GM12878 (cell line): ENCODE data around the gene ASAP2. TPM values are rescaled to one million over a fixed set of nuclear protein-coding genes. Genes with fewer than 3 reads are reported as not detected.

ENCODE experiments used
- ATAC-seq: fragments of 200-7000 bp; cut with Tn5 transposase; 3 replicates; pipeline ENCODE4 v1.9.1; 2020; ENCODE audit warnings: mild to moderate bottlenecking, moderate library complexity
- BruUV-seq: library from RNA; stranded (reverse); fragments of 400-500 nt; replicated peaks from 2 replicates; lab custom pipeline; 2021; lab: Mats Ljungman, UMichigan
- CTCF ChIA-PET: fragments of 300-600 bp; sonication (Branson Sonifier 250); formaldehyde crosslinking; extraction: SDS; loops from one replicate; lab custom pipeline; 2021; ENCODE audit warnings: inconsistent platforms; lab: Yijun Ruan, JAX
- POLR2A ChIA-PET: fragments of 350-600 bp; formaldehyde crosslinking; extraction: SDS; loops from one replicate; lab custom pipeline; 2021; ENCODE audit warnings: inconsistent platforms; lab: Charles Lee
- RAD21 ChIA-PET: fragments of 300-600 bp; sonication (Branson Sonifier 250); formaldehyde crosslinking; loops from one replicate; lab custom pipeline; 2023; ENCODE audit warnings: antibody characterized with exemption; ENCODE audit not compliant: unreplicated experiment; lab: Charles Lee
- SMC1A ChIA-PET: fragments of 300-600 bp; sonication (Branson Sonifier 250); formaldehyde crosslinking; loops from one replicate; lab custom pipeline; 2023; ENCODE audit not compliant: unreplicated experiment, uncharacterized antibody; lab: Charles Lee
- DNase-seq: peaks from one replicate; pipeline ENCODE4 v3.0.0-alpha.2; 2011; ENCODE audit warnings: low read depth, low spot score
- FAIRE-seq: peaks from 3 replicates; lab custom pipeline; 2011; peaks lifted over from hg19 to GRCh38; lab: Jason Lieb, UNC
- H2AFZ ChIP-seq: 2 replicates; pipeline ENCODE4 v1.6.0; 2011; ENCODE audit warnings: low read depth, low read length, control low read depth; ENCODE audit not compliant: control insufficient read depth
- H3K27ac ChIP-seq: 2 replicates; pipeline ENCODE4 v1.5.1; 2011; ENCODE audit warnings: control low read depth; ENCODE audit not compliant: control insufficient read depth, insufficient read depth
- H3K27me3 ChIP-seq, 2 experiments: replicated peaks in 1 of 2; 2 replicates each; pipeline versions ENCODE4 v1.6.0 to v1.6.1; 2011; ENCODE audit warnings: low read length in 1 of 2; ENCODE audit not compliant: control insufficient read depth in 2 of 2, insufficient read depth in 2 of 2
- H3K36me3 ChIP-seq, 2 experiments: 2 replicates each; pipeline ENCODE4 v1.5.1; 2011; ENCODE audit warnings: low read length in 1 of 2; ENCODE audit not compliant: control insufficient read depth in 2 of 2, insufficient read depth in 2 of 2
- H3K4me1 ChIP-seq: 2 replicates; pipeline ENCODE4 v1.6.1; 2011; ENCODE audit warnings: mild to moderate bottlenecking, low read length, moderate library complexity, mixed read lengths; ENCODE audit not compliant: control insufficient read depth, insufficient read depth
- H3K4me2 ChIP-seq: 2 replicates; pipeline ENCODE4 v1.6.0; 2011; ENCODE audit warnings: control low read depth; ENCODE audit not compliant: control insufficient read depth, insufficient read depth
- H3K4me3 ChIP-seq: fragments of 200-600 bp; sonication (generic); 2 replicates; pipeline ENCODE4 v1.5.1; 2016
- H3K79me2 ChIP-seq: 2 replicates; pipeline ENCODE4 v1.6.0; 2011; ENCODE audit warnings: low read length; ENCODE audit not compliant: control insufficient read depth, insufficient read depth
- H3K9ac ChIP-seq: 2 replicates; pipeline ENCODE4 v1.8.0; 2011; ENCODE audit warnings: low read length, control low read depth, mixed read lengths; ENCODE audit not compliant: control insufficient read depth, insufficient read depth
- H3K9me3 ChIP-seq: replicated peaks from 3 replicates; pipeline ENCODE4 v1.5.1; 2011; ENCODE audit warnings: mild to moderate bottlenecking, low read length; ENCODE audit not compliant: control insufficient read depth, insufficient read depth
- H4K20me1 ChIP-seq: 2 replicates; pipeline ENCODE4 v1.6.0; 2011; ENCODE audit not compliant: control insufficient read depth, insufficient read depth
- ATF7 ChIP-seq: fragments of 450-650 bp; IDR thresholded peaks from 2 replicates; pipeline ENCODE4 v1.6.1; 2016; ENCODE audit warnings: low read depth, mild to moderate bottlenecking
- BACH1 ChIP-seq: fragments of 450-650 bp; IDR thresholded peaks from 2 replicates; pipeline ENCODE4 v1.6.1; 2017; ENCODE audit warnings: mild to moderate bottlenecking, borderline replicate concordance
- BCL3 ChIP-seq: IDR thresholded peaks from 2 replicates; pipeline ENCODE4 v1.6.1; 2011; ENCODE audit warnings: borderline replicate concordance, low read depth, mild to moderate bottlenecking, moderate library complexity, low read length; ENCODE audit not compliant: insufficient read depth, poor library complexity, severe bottlenecking
- BCLAF1 ChIP-seq: fragments of 450-650 bp; IDR thresholded peaks from 2 replicates; pipeline ENCODE4 v1.6.1; 2017; ENCODE audit warnings: antibody characterized with exemption, mild to moderate bottlenecking, moderate library complexity
- CREM ChIP-seq: IDR thresholded peaks from 2 replicates; pipeline ENCODE4 v1.6.1; 2014; ENCODE audit warnings: antibody characterized with exemption, low read depth
- ELK1 ChIP-seq: IDR thresholded peaks from 2 replicates; pipeline ENCODE4 v1.6.1; 2012; ENCODE audit warnings: low read depth, low read length, improper control_type of control experiment
- HCFC1 ChIP-seq: fragments of 150-350 bp; IDR thresholded peaks from 2 replicates; pipeline ENCODE4 v1.6.1; 2014; ENCODE audit warnings: low read length
- IKZF2 ChIP-seq, 2 experiments: fragments of 450-650 bp; IDR thresholded peaks; 2 replicates each; pipeline ENCODE4 v1.6.1; 2017; ENCODE audit warnings: mild to moderate bottlenecking in 2 of 2, moderate library complexity in 2 of 2
- NBN ChIP-seq: fragments of 450-650 bp; IDR thresholded peaks from 2 replicates; pipeline ENCODE4 v1.6.1; 2016
- RCOR1 ChIP-seq: conservative IDR thresholded peaks from 2 replicates; pipeline ENCODE4 v1.6.1; 2012; ENCODE audit warnings: low read depth, low read length, improper control_type of control experiment
- SKIL ChIP-seq: fragments of 450-650 bp; IDR thresholded peaks from 2 replicates; pipeline ENCODE4 v1.6.1; 2017; ENCODE audit warnings: mild to moderate bottlenecking, low read depth, inconsistent platforms; ENCODE audit not compliant: poor library complexity, severe bottlenecking
- SMAD1 ChIP-seq: fragments of 450-650 bp; IDR thresholded peaks from 2 replicates; pipeline ENCODE4 v1.6.1; 2018; ENCODE audit warnings: mild to moderate bottlenecking, low read depth; ENCODE audit not compliant: partially characterized antibody
- SREBF1 ChIP-seq: IDR thresholded peaks from 2 replicates; pipeline ENCODE4 v1.6.1; 2012; ENCODE audit warnings: mild to moderate bottlenecking, low read length
- USF1 ChIP-seq: IDR thresholded peaks from 2 replicates; pipeline ENCODE4 v1.6.1; 2011; ENCODE audit warnings: borderline replicate concordance, low read depth, mild to moderate bottlenecking, moderate library complexity, mixed read lengths, low read length; ENCODE audit not compliant: insufficient read depth; ENCODE audit errors: extremely low read length
- WGBS: methylation state at CpG from one replicate; pipeline ENCODE4 v1.1.6; 2016; ENCODE audit warnings: low lambda C conversion rate; ENCODE audit not compliant: insufficient replicate concordance, insufficient coverage; ENCODE audit errors: missing lambda C conversion rate; 5-methylcytosine and 5-hydroxymethylcytosine counted together
- in situ Hi-C: fragments of 300-500 bp; cut with MboI; formaldehyde crosslinking; loops from 9 replicates; pipeline ENCODE4 v1.14.3; 2018; ENCODE audit warnings: mixed read lengths
- intact Hi-C: fragments of 100-400 bp; cut with micrococcal nuclease; formaldehyde crosslinking; loops from one replicate; pipeline ENCODE4 v1.14.2; 2022; ENCODE audit not compliant: unreplicated experiment
- polyA plus RNA-seq, 11 experiments: library from polyadenylated mRNA; depleted of rRNA in 4 of 11; unstranded in 6 of 11; stranded (reverse) in 5 of 11; fragments of >200 nt; fragmentation: Nextera tagmentation in 4 of 11; fragmentation: Illumina TruSeq in 1 of 11; extraction: Ambion mirVana in 4 of 11; extraction: Trizol in 1 of 11; gene quantifications; 1 replicate in 1 of 11; 2 replicates in 10 of 11; pipeline versions ENCODE4 v1.2.1 to v1.2.3, GENCODE V29; 2011 to 2016; ENCODE audit warnings: inconsistent platforms in 2 of 11, missing spikeins in 2 of 11, low read depth in 1 of 11
- total RNA-seq, 4 experiments: library from RNA; depleted of rRNA in 3 of 4; stranded (reverse); fragments of >200 nt in 3 of 4; fragmentation: Illumina TruSeq in 1 of 4; extraction: Trizol in 1 of 4; gene quantifications; 2 replicates each; pipeline versions ENCODE4 v1.2.1 to v1.2.3, GENCODE V29; 2013 to 2021

The ASAP2 gene
- total and polyA plus RNA-seq, 10 of the 15 experiments (the other 5 are each of a cell fraction or from before 2014, with no cell fraction given) = 0.05 to 0.27 (median 0.07) TPM; not detected in 4

- no peak for TF ChIP-seq SMAD1
- no peak for TF ChIP-seq SREBF1
- TF ChIP-seq USF1 = no peak
Observed at GRCh38 chr2:9445089-9445488, 238.5 kb downstream of the ASAP2 start (continued).

- ChIA-PET POLR2A (interaction anchor here (0.6 kb wide), 1 partner anchor 16 kb away, joined by 4 read pairs; no protein-coding TSS in a partner anchor), CTCF (no interaction called here)
- in situ Hi-C loops = no loop called here
- TF ChIP-seq NBN = no peak
- TF ChIP-seq CREM = no peak
- no peak for TF ChIP-seq BCL3
- no peak for TF ChIP-seq RCOR1
- no peak for TF ChIP-seq IKZF2 (IDR thresholded peaks at IDR 0.05)
- no peak for TF ChIP-seq ELK1
- TF ChIP-seq BACH1 = no peak
- TF ChIP-seq USF1 = no peak
- TF ChIP-seq ATF7 = no peak
- TF ChIP-seq HCFC1 = no peak
- TF ChIP-seq SKIL = no peak
- no peak for TF ChIP-seq BCLAF1
Observed at GRCh38 chr2:9451231-9451630, 244.6 kb downstream of the ASAP2 start.

More at GRCh38 chr2:9451231-9451630, 244.6 kb downstream of the ASAP2 start:
- FAIRE-seq (no peak), DNase-seq (no peak), ATAC-seq (no peak)
- intact Hi-C loops = no loop called here
- H3K36me3 ChIP-seq = peaks cover 0 to 13% of the 10 kb centered on the region in 2 experiments
- WGBS = 89% methylated on average over 1 of the region's 1 CpG
- H3K4me1 ChIP-seq = no peaks in the 10 kb centered on the region
- no peak overlapping the region for H3K9ac ChIP-seq
- no peaks in the 10 kb centered on the region for H3K9me3 ChIP-seq
- H3K27ac ChIP-seq = no peak overlapping the region
- H3K79me2 ChIP-seq = no peaks in the 10 kb centered on the region
- BruUV-seq = no TSS peak
- H3K27me3 ChIP-seq = no peaks in the 10 kb centered on the region
- RAD21 ChIA-PET = no interaction called here
- H3K4me3 ChIP-seq = no peak overlapping the region
- no peak overlapping the region for H2AFZ ChIP-seq
- no peak overlapping the region for H3K4me2 ChIP-seq
- SMC1A ChIA-PET = no interaction called here
- H4K20me1 ChIP-seq = no peaks in the 10 kb centered on the region
